Epithelial cell of umbilical artery (primary cell): Measurements from ENCODE around the gene USP17L13. TPM values are rescaled to one million over a fixed set of nuclear protein-coding genes. Genes with fewer than 3 reads are reported as not detected.

Source experiments
- total RNA-seq: library from RNA; depleted of rRNA; stranded (reverse); fragments of >200 nt; gene quantifications from 2 replicates; pipeline ENCODE4 v1.2.3, GENCODE V29; 2014

USP17L13 gene
- total RNA-seq = not detected in 2 replicates

GRCh38 chr4:9224596-9224995 is at the start of gene USP17L13:
Gene USP17L13 (plus strand): TSS chr4:9224896. CDS start chr4:9224896, 0 bp downstream.

GRCh38 chr4:9210357-9210756 is 14.3 kb upstream of the USP17L13 start, which contains the start of gene USP17L10:
Gene USP17L10 (plus strand): TSS chr4:9210657. CDS start chr4:9210657, 0 bp downstream.

GRCh38 chr4:9215105-9215504 is 9.6 kb upstream of the USP17L13 start, which contains the start of gene USP17L11:
Gene USP17L11 (plus strand): TSS chr4:9215405. CDS start chr4:9215405, 0 bp downstream.

GRCh38 chr4:9219852-9220251 is 4.8 kb upstream of the USP17L13 start, which contains the start of gene USP17L12:
Gene USP17L12 (plus strand): TSS chr4:9220152. CDS start chr4:9220152, 0 bp downstream.

GRCh38 chr4:9234085-9234484 is 9.4 kb downstream of the USP17L13 start, which contains the start of gene USP17L15:
Gene USP17L15 (plus strand): TSS chr4:9234385. CDS start chr4:9234385, 0 bp downstream.

GRCh38 chr4:9243579-9243978 is 18.9 kb downstream of the USP17L13 start, which contains the start of gene USP17L17:
Gene USP17L17 (plus strand): TSS chr4:9243879. CDS start chr4:9243879, 0 bp downstream.

GRCh38 chr4:9247953-9248680 is 23.4 kb downstream of the USP17L13 start, which contains the start of gene USP17L18:
Gene USP17L18 (plus strand): TSS chr4:9248630. CDS start chr4:9248630, 0 bp downstream.

GRCh38 chr4:9253078-9253477 is 28.4 kb downstream of the USP17L13 start, which contains the start of gene USP17L19:
Gene USP17L19 (plus strand): TSS chr4:9253378. CDS start chr4:9253378, 0 bp downstream.

GRCh38 chr4:9257824-9258223 is 33.1 kb downstream of the USP17L13 start, which contains the start of gene USP17L20:
Gene USP17L20 (plus strand): TSS chr4:9258124. CDS start chr4:9258124, 0 bp downstream.

GRCh38 chr4:9262572-9262971 is 37.9 kb downstream of the USP17L13 start, which contains the start of gene USP17L21:
Gene USP17L21 (plus strand): TSS chr4:9262872. CDS start chr4:9262872, 0 bp downstream.

GRCh38 chr4:9267319-9267718 is 42.6 kb downstream of the USP17L13 start, which contains the start of gene USP17L22:
Gene USP17L22 (plus strand): TSS chr4:9267619. CDS start chr4:9267619, 0 bp downstream.

Other genes with a start within 250 kb of the USP17L13 start
- gene FAM90A26, start 54.5 kb upstream of the USP17L13 start, total RNA-seq = not detected in 2 replicates
- not detected in 2 replicates for gene USP17L10, start 14.2 kb upstream of the USP17L13 start, total RNA-seq
- not detected in 2 replicates for gene USP17L11, start 9.5 kb upstream of the USP17L13 start, total RNA-seq
- gene USP17L12, start 4.7 kb upstream of the USP17L13 start, total RNA-seq = not detected in 2 replicates
- gene USP17L15, start 9.5 kb downstream of the USP17L13 start, total RNA-seq = not detected in 2 replicates
- gene USP17L17, start 19.0 kb downstream of the USP17L13 start, total RNA-seq = not detected in 2 replicates
- not detected in 2 replicates for gene USP17L18, start 23.7 kb downstream of the USP17L13 start, total RNA-seq
- not detected in 2 replicates for gene USP17L19, start 28.5 kb downstream of the USP17L13 start, total RNA-seq
- not detected in 2 replicates for gene USP17L20, start 33.2 kb downstream of the USP17L13 start, total RNA-seq
- gene USP17L21, start 38.0 kb downstream of the USP17L13 start, total RNA-seq = not detected in 2 replicates
- gene USP17L22, start 42.7 kb downstream of the USP17L13 start, total RNA-seq = not detected in 2 replicates
- gene USP17L24, start 100.3 kb downstream of the USP17L13 start, total RNA-seq = not detected in 2 replicates
- gene USP17L25, start 105.0 kb downstream of the USP17L13 start, total RNA-seq = not detected in 2 replicates
- not detected in 2 replicates for gene USP17L26, start 109.8 kb downstream of the USP17L13 start, total RNA-seq
- not detected in 2 replicates for gene USP17L5, start 114.5 kb downstream of the USP17L13 start, total RNA-seq
- not detected in 2 replicates for gene USP17L27, start 119.3 kb downstream of the USP17L13 start, total RNA-seq
- gene USP17L28, start 124.0 kb downstream of the USP17L13 start, total RNA-seq = not detected in 2 replicates
- not detected in 2 replicates for gene USP17L29, start 128.7 kb downstream of the USP17L13 start, total RNA-seq
- not detected in 2 replicates for gene USP17L30, start 138.2 kb downstream of the USP17L13 start, total RNA-seq
- gene DEFB131A, start 219.5 kb downstream of the USP17L13 start, total RNA-seq = not detected in 2 replicates